ENCODE measurements around the gene ARID1B. TPM values are rescaled to one million over a fixed set of nuclear protein-coding genes. Genes with fewer than 3 reads are reported as not detected.
A peak's percentile ranks its signal among the peaks of the same experiment; 100 is the strongest.

ARID1B gene
- total and polyA plus RNA-seq, 2 of the 13 experiments (the other 11 are each of a cell fraction or from before 2014, with no cell fraction given) = 20.1 to 32.6 TPM

DNA sequence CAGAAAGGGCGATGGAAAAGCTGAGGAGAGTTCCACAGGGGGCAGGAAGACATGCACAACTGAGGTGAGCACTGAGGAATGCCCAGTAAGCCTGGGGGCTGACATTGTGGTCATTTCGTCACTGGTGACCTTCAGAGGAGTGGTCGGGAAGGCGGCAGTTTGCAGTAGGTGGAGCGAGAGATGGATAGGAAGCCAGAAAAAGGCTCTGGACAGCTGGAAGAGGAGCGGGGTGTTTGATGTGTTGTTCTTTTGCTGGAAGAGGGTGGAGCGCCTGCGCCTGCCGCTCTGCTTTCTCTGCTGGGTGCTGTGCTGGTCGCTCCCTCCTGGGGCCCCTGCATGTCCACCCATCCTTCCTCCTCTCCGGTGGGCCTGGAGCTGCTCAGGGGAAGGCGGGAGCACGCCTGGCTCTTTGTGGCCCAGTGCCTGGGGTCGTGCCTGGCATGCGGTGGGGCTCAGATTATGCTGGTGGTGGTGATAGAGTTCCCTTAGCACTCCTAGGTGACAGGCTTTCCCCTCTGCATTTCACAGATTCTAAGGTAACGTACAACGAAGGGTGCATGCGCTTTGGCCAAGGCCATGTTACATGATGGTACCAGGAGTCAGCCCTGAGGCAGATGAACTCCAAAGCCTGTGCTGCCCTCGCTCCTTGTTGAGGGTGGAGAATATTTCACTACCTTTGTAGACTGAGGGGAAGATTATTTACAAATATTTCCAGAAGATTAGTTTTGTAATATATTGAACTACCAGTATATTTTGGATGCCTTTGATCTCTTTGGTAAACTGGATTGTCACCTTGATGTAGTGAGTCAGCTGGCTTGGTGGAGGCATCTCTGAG lies 20.9 kb downstream of the ARID1B start:
- WGBS (ENCODE audit: low lambda C conversion rate) = 95% methylated on average over 19 of the region's 19 CpGs
- ChIA-PET CTCF (ENCODE audit: low intra/inter-chr PET ratio, low total read pairs) (no interaction called here), POLR2A (no interaction called here)
- intact Hi-C loops (cut with micrococcal nuclease; ENCODE audit: unreplicated experiment) (no loop called here), in situ Hi-C loops (cut with HindIII; ENCODE audit: extremely low pct_ligation_motif_present, low pct_unique_long_range_greater_than_20kb) (no loop called here)
- no peak for DNase-seq (ENCODE audit: low spot score)
- ATAC-seq = peak; percentile 42
- no peak for FAIRE-seq
- Histone ChIP-seq H3K79me2 (ENCODE audit: insufficient read depth, low read length) (peaks cover 98% of the 10 kb centered on the region), H3K4me2 (ENCODE audit: low read depth, low read length) (no peak overlapping the region), H3K4me1 (ENCODE audit: insufficient read depth, low read length) (peaks cover 28% of the 10 kb centered on the region), H2AFZ (ENCODE audit: low read length) (no peak overlapping the region), H3K27me3 (ENCODE audit: control insufficient read depth in 1 of 2, insufficient read depth in 2 of 2, low read length in 2 of 2) (no peaks in the 10 kb centered on the region), H3K9me3 (ENCODE audit: low read length) (no peaks in the 10 kb centered on the region), H3K27ac (ENCODE audit: extremely low read length, insufficient read depth, low read length) (no peak overlapping the region), H4K20me1 (ENCODE audit: insufficient read depth, low read length) (peaks cover 25% of the 10 kb centered on the region), H3K4me3 (replicated peaks in 1 of 3; ENCODE audit: insufficient read depth in 1 of 3, low read depth in 2 of 3, low read length in 3 of 3) (no peak overlapping the region), H3K9ac (ENCODE audit: insufficient read depth, low read depth, low read length) (no peak overlapping the region), H3K36me3 (replicated peaks in 1 of 2; ENCODE audit: control insufficient read depth in 1 of 2, insufficient read depth in 2 of 2, low read length in 2 of 2) (peaks cover 0 to 5% of the 10 kb centered on the region in 2 experiments; a peak in 1 of 5 replicates)
- BruUV-seq (replicated peaks) = no TSS peak
- no peak for TF ChIP-seq KAT2B (IDR thresholded peaks at IDR 0.05; ENCODE audit: borderline replicate concordance, low read depth, low read length)
- TF ChIP-seq, protein P1, sequence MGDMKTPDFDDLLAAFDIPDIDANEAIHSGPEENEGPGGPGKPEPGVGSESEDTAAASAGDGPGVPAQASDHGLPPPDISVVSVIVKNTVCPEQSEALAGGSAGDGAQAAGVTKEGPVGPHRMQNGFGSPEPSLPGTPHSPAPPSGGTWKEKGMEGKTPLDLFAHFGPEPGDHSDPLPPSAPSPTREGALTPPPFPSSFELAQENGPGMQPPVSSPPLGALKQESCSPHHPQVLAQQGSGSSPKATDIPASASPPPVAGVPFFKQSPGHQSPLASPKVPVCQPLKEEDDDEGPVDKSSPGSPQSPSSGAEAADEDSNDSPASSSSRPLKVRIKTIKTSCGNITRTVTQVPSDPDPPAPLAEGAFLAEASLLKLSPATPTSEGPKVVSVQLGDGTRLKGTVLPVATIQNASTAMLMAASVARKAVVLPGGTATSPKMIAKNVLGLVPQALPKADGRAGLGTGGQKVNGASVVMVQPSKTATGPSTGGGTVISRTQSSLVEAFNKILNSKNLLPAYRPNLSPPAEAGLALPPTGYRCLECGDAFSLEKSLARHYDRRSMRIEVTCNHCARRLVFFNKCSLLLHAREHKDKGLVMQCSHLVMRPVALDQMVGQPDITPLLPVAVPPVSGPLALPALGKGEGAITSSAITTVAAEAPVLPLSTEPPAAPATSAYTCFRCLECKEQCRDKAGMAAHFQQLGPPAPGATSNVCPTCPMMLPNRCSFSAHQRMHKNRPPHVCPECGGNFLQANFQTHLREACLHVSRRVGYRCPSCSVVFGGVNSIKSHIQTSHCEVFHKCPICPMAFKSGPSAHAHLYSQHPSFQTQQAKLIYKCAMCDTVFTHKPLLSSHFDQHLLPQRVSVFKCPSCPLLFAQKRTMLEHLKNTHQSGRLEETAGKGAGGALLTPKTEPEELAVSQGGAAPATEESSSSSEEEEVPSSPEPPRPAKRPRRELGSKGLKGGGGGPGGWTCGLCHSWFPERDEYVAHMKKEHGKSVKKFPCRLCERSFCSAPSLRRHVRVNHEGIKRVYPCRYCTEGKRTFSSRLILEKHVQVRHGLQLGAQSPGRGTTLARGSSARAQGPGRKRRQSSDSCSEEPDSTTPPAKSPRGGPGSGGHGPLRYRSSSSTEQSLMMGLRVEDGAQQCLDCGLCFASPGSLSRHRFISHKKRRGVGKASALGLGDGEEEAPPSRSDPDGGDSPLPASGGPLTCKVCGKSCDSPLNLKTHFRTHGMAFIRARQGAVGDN (CRISPR knock-in tag; IDR thresholded peaks at IDR 0.05) = peak; percentile 40

- no peak for FAIRE-seq
- H3K9me3 ChIP-seq (ENCODE audit: low read length) = no peaks in the 10 kb centered on the region
- H3K36me3 ChIP-seq (replicated peaks in 1 of 2; ENCODE audit: control insufficient read depth in 1 of 2, insufficient read depth in 2 of 2, low read length in 2 of 2) = peaks cover 0 to 3% of the 10 kb centered on the region in 2 experiments; a peak in 1 of 5 replicates
- no peak overlapping the region for H3K27ac ChIP-seq (ENCODE audit: extremely low read length, insufficient read depth, low read length)
- peaks cover 28% of the 10 kb centered on the region for H3K4me1 ChIP-seq (ENCODE audit: insufficient read depth, low read length)
- H4K20me1 ChIP-seq (ENCODE audit: insufficient read depth, low read length) = peaks cover 23% of the 10 kb centered on the region
- no peak for ATAC-seq
- intact Hi-C loops (cut with micrococcal nuclease; ENCODE audit: unreplicated experiment) (no loop called here), in situ Hi-C loops (cut with HindIII; ENCODE audit: extremely low pct_ligation_motif_present, low pct_unique_long_range_greater_than_20kb) (no loop called here)
- WGBS (ENCODE audit: low lambda C conversion rate) = 65% methylated on average over 6 of the region's 6 CpGs
- no peak overlapping the region for H3K4me2 ChIP-seq (ENCODE audit: low read depth, low read length)
- CTCF ChIA-PET (ENCODE audit: low intra/inter-chr PET ratio, low total read pairs) = no interaction called here
- H3K4me3 ChIP-seq (replicated peaks in 1 of 3; ENCODE audit: insufficient read depth in 1 of 3, low read depth in 2 of 3, low read length in 3 of 3) = no peak overlapping the region
- no peaks in the 10 kb centered on the region for H3K27me3 ChIP-seq (ENCODE audit: control insufficient read depth in 1 of 2, insufficient read depth in 2 of 2, low read length in 2 of 2)
- BruUV-seq (replicated peaks) = no TSS peak
- DNase-seq (ENCODE audit: low spot score) = no peak
- H3K9ac ChIP-seq (ENCODE audit: insufficient read depth, low read depth, low read length) = no peak overlapping the region
- POLR2A ChIA-PET = no interaction called here
- H3K79me2 ChIP-seq (ENCODE audit: insufficient read depth, low read length) = peaks cover 98% of the 10 kb centered on the region
- H2AFZ ChIP-seq (ENCODE audit: low read length) = no peak overlapping the region
- TF ChIP-seq ZMYM3 (CRISPR knock-in tag; IDR thresholded peaks at IDR 0.05) = no peak
- no peak for TF ChIP-seq ZNF180 (CRISPR knock-in tag; IDR thresholded peaks at IDR 0.05; ENCODE audit: borderline replicate concordance, low read depth)
- no peak for TF ChIP-seq ATF2 (CRISPR knock-in tag; IDR thresholded peaks at IDR 0.05)
- peak; percentile 22; the same call in 1 of the 2 replicates for TF ChIP-seq ZMYM4 (CRISPR knock-in tag; IDR thresholded peaks at IDR 0.05)
- TF ChIP-seq ZSCAN20 (CRISPR knock-in tag; IDR thresholded peaks at IDR 0.05; ENCODE audit: borderline replicate concordance) = no peak
- no peak for TF ChIP-seq ZNF850 (CRISPR knock-in tag; conservative IDR thresholded peaks at IDR 0.05)
- TF ChIP-seq HOMEZ (CRISPR knock-in tag; IDR thresholded peaks at IDR 0.05; ENCODE audit: low read depth) = peak; percentile 88; the same call in 1 of the 2 replicates
- TF ChIP-seq ZNF3 (CRISPR knock-in tag; IDR thresholded peaks at IDR 0.05) = no peak
These were observed 24.5 kb downstream of the ARID1B start for GRCh38 chr6:156801712-156802111.
